A549 treated with AZD9567 at 1 μM for 4 hours (cell line): Measurements from ENCODE around the gene MATCAP1. TPM values are rescaled to one million over a fixed set of nuclear protein-coding genes. Genes with fewer than 3 reads are reported as not detected.

Experiments
- total RNA-seq: library from RNA; stranded (reverse); fragments of 200-300 nt; extraction: Qiagen RNA extraction; gene quantifications from 5 replicates; pipeline ENCODE4 v1.2.3, GENCODE V29; 2022; ENCODE audit not compliant: insufficient read depth

MATCAP1 gene
- total RNA-seq = 5.3 to 8.6 TPM (median 6.8 TPM) in 5 replicates

DNA sequence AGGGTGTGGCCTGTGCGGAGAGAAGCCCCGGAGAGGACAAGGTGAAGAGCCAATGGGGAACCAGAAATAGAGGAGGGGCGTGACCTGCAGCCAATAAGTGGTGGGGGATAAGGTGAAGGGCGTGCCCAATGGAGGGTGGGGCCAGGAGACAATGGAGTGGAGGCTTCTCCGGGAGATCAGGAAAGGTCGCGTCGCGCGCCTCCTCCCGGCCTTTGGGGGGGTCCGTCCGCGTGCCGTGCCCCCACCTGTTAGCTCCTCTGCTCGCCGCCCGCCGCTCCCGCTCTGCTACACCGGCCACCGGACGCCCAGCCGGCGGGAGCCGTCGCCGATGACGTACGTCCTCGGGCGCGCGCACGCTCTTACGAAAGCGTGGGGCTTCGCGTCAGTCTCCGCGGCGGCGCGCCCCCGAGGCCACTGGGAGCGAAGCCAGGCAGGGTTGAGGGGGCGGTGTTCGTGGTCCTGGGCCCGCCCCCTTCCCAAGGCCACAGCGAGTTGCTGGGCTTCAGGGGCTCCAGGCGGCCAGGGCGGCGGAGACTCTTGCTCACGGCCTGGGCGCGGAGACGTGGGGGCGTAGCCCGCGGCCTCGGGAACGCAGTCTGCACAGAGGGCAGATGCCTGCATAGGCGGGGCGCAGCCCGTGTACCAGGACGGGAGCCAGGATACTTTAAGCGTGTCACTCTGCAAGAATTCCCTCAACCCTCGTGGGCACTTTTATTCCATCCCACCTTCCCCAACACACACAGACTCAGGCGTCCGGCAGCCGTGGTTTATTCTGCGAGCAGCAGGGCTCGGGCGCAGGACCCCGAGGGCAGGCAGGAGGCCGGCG is at the start of gene MATCAP1:
TSS of gene MATCAP1 (minus strand) at position 337 of the 826 bp plus-strand sequence. CDS start 3,353 bp downstream, outside the sequence.

DNA sequence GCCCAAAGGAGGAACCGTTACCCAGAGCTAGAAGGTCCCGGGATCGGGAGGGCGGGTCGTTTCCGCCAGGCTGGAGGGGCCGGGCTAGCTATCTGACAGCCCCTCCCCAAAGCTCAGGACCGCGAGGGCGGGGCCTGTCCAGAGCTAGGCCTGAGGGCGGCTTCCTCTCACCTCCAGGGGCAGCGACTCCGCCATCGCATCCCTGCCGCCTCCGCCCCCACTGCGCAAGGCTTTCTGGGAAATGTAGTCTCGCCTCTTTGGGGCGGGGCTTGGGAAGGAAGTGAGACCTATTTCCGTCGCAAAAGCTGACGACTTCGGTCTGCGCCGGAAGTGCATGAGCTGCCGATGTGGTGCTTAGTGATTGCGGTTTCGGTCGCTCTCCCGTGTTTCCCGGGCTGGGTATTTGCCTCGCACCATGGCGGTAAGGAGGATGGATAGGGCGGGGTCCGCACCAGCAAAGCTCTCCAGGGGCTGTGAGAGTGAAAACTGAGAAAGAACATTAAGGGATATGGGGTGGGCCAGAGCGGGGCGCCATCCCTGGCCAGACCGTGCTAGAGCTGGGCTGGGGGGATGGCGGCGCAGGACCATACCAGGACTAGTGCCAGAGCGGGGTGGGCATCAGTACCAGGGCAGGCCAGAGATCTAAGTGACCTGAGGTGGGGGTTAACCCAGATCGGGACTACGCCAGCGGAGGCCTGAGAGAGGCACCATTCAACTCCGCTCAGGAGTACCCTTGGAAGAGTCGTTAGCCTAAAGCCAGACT is 43.2 kb upstream of the MATCAP1 start, which contains the start of gene TMEM208:
TSS of gene TMEM208 (plus strand) at position 327 of the 763 bp plus-strand sequence. CDS start at position 416, 89 bp downstream.

DNA sequence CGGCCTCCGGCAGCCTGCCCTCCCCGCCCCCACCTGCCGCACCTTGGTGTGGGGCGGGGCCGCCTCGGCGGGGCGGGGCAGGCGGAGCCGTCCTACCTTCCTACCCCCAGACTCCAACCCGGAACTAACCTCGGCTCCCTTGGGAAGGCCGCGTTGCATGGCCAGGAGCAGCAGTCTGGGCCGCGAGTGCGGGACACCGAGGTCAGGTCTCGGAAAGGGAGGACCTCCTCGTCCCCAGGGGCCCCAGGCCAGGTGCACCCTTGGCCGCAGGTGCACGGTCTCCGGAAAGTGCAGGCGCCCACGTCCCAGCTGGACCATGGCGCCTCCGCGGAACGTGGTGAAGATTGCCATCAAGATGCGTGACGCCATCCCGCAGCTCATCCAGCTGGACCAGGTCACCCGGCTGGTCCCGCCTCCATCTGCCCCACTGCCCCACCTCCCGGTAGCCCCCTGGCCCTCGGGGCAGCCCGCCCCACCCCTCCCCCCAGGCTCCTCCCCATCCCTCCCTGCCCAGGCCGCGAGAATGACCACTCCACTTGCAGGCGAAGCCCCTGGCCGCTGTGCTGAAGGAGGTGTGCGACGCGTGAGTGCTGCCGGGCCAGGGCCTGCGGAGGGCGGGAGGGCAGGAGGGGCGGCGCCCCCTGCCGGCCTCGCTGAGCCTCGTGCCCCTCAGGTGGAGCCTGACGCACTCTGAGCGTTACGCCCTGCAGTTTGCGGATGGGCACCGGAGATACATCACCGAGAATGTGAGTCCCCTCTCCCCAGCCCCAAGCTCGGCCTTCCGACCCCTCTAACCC is 15.4 kb upstream of the MATCAP1 start, which contains the start of gene ELMO3:
TSS of gene ELMO3 (plus strand) at position 121 of the 797 bp plus-strand sequence. CDS start at position 317, 196 bp downstream.

DNA sequence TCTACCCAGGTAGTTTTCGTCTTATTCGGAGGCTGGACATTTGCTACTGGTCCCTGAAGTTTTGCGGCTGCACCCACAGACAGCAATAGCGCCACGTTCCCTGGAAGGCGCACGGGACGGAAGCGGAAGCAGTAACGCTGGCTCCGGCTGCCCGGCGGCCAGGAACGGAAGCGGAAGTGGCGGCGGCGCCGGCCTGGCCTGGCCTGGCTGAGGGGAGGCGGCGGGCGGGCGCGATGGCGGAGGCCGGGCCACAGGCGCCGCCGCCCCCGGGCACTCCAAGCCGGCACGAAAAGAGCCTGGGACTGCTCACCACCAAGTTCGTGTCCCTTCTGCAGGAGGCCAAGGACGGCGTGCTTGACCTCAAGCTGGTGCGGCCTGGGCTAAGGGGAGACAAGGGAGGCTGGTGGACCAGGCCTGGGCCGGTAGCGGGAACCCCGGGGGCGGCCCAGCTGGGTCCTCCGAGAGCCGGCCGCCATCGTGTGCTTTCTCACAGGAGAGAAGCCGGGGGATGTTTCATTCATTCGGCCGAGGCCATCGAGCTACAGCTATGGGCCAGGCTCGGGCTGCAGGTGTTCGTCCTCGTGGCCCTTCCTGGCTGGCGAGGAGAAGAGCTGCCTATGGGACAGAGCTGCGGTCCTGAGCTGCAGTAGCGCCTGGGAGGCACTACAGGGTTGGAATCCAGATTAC is 8.4 kb upstream of the MATCAP1 start, which contains the start of gene E2F4:
TSS of gene E2F4 (plus strand) at position 161 of the 687 bp plus-strand sequence. CDS start at position 234, 73 bp downstream.

DNA sequence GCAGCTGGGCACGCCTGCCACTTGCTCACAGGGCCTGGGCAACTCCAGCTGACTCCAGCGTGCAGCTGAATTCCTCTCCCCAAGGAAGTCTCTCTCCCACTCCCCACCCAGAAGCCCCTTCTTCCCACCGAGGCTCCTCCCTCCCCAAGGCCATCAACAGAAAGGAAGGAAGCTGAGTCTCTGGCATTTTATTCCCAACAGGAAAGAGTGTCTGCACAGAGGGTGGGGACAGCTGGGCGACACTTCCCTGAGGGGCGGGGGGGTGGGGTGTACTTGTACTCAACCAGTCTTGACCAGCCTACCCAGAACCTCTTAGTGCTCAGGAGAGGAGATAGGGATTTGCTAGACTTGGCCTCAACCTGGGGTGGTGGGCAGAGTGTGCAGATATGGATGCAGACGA is 6.3 kb upstream of the MATCAP1 start, which contains the start of gene EXOC3L1:
TSS of gene EXOC3L1 (minus strand) at position 96 of the 400 bp plus-strand sequence. CDS start 460 bp downstream, outside the sequence.

DNA sequence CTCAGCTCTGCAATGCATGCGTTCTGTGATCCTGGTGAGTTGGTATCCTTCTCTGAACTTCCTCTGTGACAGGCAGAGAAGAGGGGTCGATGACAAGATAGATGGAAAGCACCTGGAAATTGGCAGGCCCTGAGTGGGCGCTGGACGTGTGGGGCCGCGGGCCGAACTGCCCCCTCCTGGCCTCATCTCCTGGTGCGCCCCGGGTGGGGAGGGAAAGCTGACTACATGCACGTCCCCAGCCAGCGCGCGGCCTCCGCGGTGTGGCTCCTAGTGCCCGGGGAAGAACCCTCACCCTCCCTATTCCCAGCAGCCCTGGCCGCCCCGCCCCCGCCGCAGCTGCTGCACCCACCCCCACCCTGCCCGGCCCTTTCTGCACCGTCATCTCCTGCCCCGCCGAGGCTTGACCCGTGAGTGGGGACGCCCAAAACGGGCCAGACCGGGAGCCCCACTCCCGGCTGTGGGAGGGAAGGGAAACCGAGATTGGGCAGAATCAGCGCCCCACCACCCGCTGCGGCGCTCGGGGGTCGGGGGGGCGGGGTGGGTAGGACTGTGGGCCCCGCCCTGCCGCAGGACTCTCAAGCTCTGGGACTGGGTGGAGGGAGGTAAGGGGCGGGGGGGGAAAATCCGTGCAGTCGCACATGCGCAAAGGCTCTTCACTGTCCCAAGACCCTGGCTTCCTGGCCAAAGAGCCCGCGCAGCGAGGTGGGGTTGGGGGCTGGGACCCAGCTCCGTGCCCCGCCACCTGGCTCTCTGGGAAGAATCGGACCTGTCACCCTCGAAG is 13.4 kb downstream of the MATCAP1 start, which contains the start of gene NOL3:
TSS of gene NOL3 (plus strand) at position 371 of the 781 bp plus-strand sequence.

DNA sequence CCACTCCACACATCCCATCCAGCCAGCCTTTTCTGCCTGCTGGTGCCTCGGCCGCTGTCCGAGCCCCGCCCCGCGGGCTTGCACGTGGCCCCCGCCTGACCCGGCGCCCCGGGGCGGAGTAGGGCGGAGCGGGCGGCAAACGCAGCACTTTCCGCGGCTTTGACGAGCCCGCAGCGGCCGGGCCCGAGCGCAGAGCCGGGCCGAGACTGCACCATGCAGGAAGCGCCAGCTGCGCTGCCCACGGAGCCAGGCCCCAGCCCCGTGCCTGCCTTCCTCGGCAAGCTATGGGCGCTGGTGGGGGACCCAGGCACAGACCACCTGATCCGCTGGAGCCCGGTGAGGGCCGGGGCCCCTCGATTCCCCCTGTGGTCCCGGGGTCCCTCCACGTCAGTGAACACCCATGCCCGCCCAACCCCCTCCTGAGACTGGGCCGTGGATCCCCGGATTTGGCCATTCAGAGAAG is 19.1 kb downstream of the MATCAP1 start, which contains the start of gene HSF4:
TSS of gene HSF4 (plus strand) at position 147 of the 463 bp plus-strand sequence. CDS start at position 214, 67 bp downstream.

DNA sequence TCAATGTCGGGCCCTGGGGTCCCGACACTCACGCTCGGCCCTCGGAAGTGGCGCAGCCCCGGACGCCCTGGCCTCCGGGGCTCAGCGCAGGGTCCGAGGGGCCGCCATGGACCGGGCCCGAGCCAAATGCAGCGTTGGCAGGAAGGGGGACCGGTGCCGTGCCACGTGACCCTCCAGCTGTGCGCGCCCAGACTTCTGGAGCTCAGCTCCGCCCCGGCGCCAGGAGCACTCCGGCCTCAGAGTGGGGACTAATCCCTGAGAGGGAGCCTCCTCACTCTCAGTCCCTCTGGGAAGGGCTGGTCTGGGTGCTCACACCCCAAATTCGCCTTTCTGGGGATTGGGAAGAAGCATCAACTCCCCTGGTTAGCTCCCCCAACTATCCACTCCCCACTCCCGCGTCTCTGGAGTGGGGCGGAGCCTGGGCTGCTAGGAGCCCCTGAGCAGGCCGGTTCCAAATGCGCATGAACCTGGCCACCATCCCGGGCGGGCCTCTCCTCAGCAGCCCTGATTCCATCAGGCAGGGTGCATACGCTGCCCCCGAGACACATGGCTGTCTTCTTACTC is 32.8 kb downstream of the MATCAP1 start, which contains the start of gene B3GNT9:
TSS of gene B3GNT9 (minus strand) at position 166 of the 564 bp plus-strand sequence. CDS start 513 bp downstream, outside the sequence.

Other genes starting within 250 kb of the MATCAP1 start
- 127 to 188 TPM (median 178 TPM) in 5 replicates for gene CIAO2B, start 249.6 kb downstream of the MATCAP1 start, total RNA-seq
- gene CES2, start 248.4 kb downstream of the MATCAP1 start, total RNA-seq = 26.8 to 32.6 TPM (median 31.1 TPM) in 5 replicates
- 2.1 to 6.9 TPM (median 2.2 TPM) in 5 replicates for gene CES3, start 222.7 kb downstream of the MATCAP1 start, total RNA-seq
- gene CES4A, start 195.4 kb downstream of the MATCAP1 start, total RNA-seq = 2.1 to 3.2 TPM (median 2.9 TPM) in 5 replicates
- 48.0 to 74.9 TPM (median 52.6 TPM) in 5 replicates for gene CBFB, start 154.8 kb downstream of the MATCAP1 start, total RNA-seq
- gene PHAF1, start 74.0 kb downstream of the MATCAP1 start, total RNA-seq = 25.7 to 34.0 TPM (median 26.3 TPM) in 5 replicates
- gene B3GNT9, start 33.0 kb downstream of the MATCAP1 start, total RNA-seq = 7.3 to 8.6 TPM (median 8.4 TPM) in 5 replicates
- gene TRADD, start 24.1 kb downstream of the MATCAP1 start, total RNA-seq = 12.6 to 23.6 TPM (median 22.4 TPM) in 5 replicates
- 4.9 to 12.1 TPM (median 8.9 TPM) in 5 replicates for gene FBXL8, start 24.0 kb downstream of the MATCAP1 start, total RNA-seq
- gene HSF4, start 19.2 kb downstream of the MATCAP1 start, total RNA-seq = 5.9 to 18.4 TPM (median 16.4 TPM) in 5 replicates
- gene NOL3, start 13.4 kb downstream of the MATCAP1 start, total RNA-seq = 43.9 to 83.6 TPM (median 80.7 TPM) in 5 replicates
- 0.07 to 0.15 TPM (median 0.12 TPM) in 4 of 5 replicates, not detected in the other for gene EXOC3L1, start 6.2 kb upstream of the MATCAP1 start, total RNA-seq
- 102 to 121 TPM (median 104 TPM) in 5 replicates for gene E2F4, start 8.2 kb upstream of the MATCAP1 start, total RNA-seq
- 1.6 to 1.7 TPM (median 1.7 TPM) in 4 of 5 replicates, not detected in the other for gene ELMO3, start 15.2 kb upstream of the MATCAP1 start, total RNA-seq
- 87.8 to 101 TPM (median 94.4 TPM) in 5 replicates for gene TMEM208, start 43.2 kb upstream of the MATCAP1 start, total RNA-seq
- gene FHOD1, start 63.5 kb upstream of the MATCAP1 start, total RNA-seq = 31.6 to 55.6 TPM (median 50.4 TPM) in 5 replicates
- gene SLC9A5, start 65.0 kb upstream of the MATCAP1 start, total RNA-seq = 0.41 to 2.0 TPM (median 1.5 TPM) in 5 replicates
- 10.3 to 13.6 TPM (median 13.0 TPM) in 5 replicates for gene PLEKHG4, start 95.6 kb upstream of the MATCAP1 start, total RNA-seq
- 0.11 to 0.85 TPM (median 0.27 TPM) in 4 of 5 replicates, not detected in the other for gene KCTD19, start 142.8 kb upstream of the MATCAP1 start, total RNA-seq
- 0.13 to 0.29 TPM (median 0.15 TPM) in 3 of 5 replicates, not detected in the others for gene LRRC36, start 142.9 kb upstream of the MATCAP1 start, total RNA-seq
- gene TPPP3, start 209.5 kb upstream of the MATCAP1 start, total RNA-seq = 2.1 to 13.9 TPM (median 13.1 TPM) in 5 replicates
- gene ZDHHC1, start 232.5 kb upstream of the MATCAP1 start, total RNA-seq = 3.8 to 7.5 TPM (median 7.0 TPM) in 5 replicates
- 1.6 to 2.2 TPM (median 1.8 TPM) in 5 replicates for gene HSD11B2, start 247.2 kb upstream of the MATCAP1 start, total RNA-seq